HG02763 (cell line): ENCODE measurements around the gene REL.

Experiments
- ATAC-seq: cut with Tn5 transposase; IDR thresholded peaks from one replicate; pipeline ENCODE4 v1.9.1; 2021; ENCODE audit warnings: mild to moderate bottlenecking, moderate library complexity; ENCODE audit not compliant: unreplicated experiment

Gene REL

DNA sequence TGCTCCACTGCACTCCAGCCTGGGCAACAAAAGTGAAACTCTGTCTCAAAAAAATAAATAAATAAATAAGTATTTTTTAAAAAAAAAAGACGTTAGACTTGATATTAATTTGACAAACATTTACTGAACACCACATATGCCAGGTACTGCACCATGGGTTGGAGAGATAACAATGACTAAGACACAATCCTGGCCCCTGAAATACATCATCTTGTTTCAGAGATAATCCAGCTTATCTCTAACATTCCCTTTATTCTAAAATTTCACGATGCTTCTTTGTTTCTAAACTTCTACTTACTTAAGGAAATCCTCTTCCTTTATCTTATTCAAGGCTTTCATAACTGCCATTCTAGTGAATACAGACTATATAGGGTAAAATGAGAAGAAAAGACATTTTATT is 81.2 kb downstream of the REL start:
- ATAC-seq, result no peak

DNA sequence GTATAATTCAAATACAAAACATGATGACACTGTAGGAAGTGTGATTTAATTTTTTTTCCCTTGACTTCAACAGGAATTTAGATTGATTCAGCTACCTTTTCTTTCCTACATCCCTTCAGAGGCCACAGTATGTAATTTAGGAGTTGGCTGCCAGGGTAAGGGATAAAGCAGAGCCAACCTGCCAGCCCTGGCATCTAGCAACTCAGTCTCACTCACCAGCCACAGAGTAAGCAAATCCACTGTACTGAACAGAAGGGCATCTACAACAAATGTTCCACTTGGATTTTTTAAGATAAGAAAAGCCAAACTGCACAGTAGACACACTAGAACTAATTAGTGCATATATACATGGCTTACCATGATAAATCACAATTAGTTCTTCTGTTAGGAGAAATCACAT is 81.8 kb downstream of the REL start:
- no peak for ATAC-seq

DNA sequence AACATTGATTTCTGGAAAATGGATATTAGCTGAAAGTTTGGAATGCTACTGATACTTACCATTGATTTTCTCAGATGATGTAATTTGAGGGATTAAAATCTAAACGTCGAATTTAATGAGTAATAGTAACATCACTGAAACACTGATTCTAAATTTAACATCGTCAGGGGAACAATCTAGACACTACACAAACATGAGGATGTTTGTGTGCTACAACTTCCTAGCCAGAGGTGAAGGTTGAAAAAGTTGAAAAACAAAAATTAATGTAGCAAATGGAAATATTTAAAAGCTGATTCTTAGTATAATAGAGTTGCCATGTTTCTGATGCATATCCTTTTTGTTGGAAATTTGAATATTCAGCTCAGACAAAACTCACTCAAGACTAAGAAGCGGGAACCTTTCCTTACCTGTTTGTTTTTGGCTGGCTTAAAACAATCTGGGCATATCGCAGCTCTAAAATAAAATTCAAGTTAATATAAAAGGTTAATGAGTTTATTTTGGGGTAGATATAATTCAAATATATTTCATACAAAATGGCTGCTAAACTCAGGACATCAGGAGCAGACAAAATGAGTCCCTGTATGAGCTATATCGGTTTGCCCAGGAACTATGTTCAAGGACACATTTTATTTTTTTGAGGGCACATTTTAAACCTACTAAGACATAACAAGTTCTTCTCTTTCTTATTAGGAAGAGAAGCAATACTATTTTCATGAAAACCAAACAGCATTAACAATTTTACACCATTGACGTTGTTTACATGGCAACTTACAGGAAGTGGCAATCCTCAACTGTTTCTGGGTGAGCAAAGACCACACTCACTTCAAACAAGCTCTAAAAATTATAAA is 83.5 kb downstream of the REL start:
- no peak for ATAC-seq

DNA sequence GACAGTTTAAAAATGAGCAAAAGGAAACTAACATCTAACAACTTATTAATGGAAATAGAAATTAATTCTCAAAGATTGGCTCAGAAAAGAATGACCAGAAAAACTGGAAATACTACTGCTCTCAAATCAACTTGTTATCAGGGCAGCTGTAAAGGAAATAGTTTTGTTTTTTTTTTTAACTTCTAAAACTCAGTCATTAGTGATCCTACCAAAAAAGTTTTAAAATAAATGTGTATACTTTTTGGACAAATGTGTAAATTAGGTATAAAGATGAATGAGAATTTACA is 84.1 kb downstream of the REL start:
- ATAC-seq, result no peak

DNA sequence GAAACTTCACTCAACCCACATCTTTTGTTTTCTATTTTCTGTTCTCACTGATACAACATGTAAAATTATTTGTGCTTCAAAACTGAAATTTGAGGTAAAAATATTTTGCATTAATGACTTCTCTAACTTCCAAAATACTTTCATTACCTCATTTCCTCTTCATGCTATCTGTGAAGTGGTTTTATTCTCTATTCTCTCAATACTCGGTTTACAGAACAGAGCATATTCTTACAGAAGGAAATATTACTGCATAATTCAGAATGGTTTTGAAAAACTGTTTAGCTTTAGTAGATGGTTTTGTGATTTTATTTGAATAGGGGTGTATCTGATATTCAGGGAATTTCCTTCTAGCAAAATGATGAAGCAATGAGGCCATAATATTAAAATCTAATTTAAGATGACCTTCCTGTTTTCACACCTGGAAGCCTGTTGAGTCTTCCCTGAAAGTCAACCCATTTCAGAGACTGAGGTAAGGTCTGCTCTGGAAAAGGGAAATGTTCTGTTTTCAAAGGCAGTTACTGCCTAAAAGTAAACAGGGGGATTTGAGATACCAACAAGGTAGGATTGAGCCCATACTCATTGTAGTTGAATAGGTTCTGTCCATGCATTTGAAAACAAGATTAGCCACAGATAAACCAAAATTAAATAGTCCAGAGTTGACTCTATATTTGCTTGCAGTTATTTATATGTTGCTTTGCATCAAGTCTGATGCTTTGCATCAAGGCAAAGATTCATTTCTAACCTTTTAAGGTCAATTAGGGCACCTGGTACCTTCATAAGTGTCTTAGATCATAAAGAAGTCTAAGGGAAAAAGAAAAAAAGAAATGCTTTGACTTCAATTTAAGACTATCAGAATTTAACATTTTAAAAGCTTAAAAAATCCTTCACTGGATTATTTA is 85.4 kb downstream of the REL start:
- peak; percentile 76 for ATAC-seq

DNA sequence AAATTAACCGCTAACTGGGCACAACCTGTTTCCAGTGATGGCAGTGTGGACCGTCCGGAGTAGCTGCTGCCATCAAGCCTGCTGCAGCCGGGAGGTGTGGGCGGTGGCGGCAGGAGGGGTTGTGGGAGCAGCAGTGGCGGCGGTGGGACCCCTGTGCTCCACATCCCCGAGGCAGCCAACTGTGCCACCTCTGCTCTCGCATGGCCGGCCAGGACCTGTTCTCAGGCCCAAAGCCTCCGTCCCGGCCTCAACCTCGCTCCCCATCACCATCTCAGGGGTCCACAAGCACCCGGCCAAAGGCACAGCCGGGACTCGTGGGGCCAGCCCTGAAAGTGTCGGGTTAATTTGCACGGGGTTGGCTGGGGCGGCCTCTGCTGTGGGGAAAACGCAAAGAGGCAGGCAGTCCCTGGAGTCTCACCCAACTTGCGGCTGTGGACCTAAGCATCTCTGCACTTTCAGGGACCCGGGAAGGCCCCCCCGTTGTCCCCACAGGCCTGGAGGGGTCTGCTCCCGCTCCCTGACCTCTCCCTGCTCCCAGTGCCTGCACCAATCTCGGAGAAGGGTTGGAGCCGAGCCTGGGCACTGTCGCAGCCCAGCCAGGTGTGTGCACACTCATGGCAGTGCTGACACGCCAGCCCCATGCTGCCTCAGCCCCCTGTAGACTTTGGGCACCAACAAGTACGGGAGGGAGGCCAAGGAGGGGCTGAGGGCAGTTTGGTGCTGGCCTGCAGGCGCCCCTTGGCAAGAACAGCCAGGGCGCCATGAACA is 91.7 kb downstream of the REL start:
- ATAC-seq, result no peak

DNA sequence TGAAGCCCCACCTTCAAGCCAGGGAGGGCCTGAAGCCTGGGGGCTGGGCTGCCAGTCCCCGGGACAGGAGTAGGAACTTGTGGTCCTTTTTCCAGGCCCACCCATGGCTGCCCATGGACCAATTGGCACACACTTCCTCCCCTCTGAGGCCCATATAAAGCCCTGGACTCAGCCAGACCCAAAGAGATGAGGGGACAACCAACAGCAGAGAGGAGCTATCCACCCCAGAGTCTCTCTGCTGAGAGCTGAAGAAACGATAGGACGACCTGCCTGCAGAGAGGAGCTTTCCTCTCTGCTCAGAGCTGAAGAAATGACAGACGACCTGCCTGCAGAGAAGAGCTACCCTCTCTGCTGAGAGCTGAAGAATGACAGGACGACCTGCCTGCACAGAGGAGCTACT is 92.3 kb downstream of the REL start:
- ATAC-seq, result no peak

DNA sequence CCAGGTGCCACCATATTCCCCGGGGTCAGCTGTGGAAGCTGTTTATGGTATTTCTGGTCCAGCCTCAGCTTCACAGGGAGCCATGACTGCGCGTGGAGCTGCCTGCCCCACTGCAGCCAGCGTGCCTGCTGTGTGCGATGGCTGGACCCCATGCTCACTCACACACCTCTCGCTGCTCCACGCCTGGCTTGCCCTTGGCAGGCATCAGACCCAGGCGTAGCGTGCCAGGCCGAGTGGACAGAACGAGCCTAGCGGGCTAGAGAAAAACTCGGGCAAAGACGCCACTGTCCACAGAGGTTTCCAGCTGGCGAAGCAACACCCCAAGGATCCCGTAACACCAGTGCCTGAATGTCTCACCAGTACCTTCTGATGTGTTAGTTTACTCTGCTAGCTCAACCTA is 93.3 kb downstream of the REL start:
- no peak for ATAC-seq
